PC-9 (cell line): ENCODE measurements around the gene EIF3B. TPM values are rescaled to one million over a fixed set of nuclear protein-coding genes. Genes with fewer than 3 reads are reported as not detected.
A peak's percentile ranks its signal among the peaks of the same experiment; 100 is the strongest.

Source experiments
- BruUV-seq: library from RNA; stranded (reverse); fragments of 400-500 nt; replicated peaks from 2 replicates; lab custom pipeline; 2021; lab: Mats Ljungman, UMichigan
- CTCF ChIA-PET: fragments of 300-600 bp; sonication (Branson Sonifier 250); formaldehyde crosslinking; loops from one replicate; lab custom pipeline; 2022; ENCODE audit warnings: antibody characterized with exemption; lab: Charles Lee
- POLR2A ChIA-PET: fragments of 300-600 bp; sonication (Branson Sonifier 250); formaldehyde crosslinking; loops from one replicate; lab custom pipeline; 2022; ENCODE audit warnings: antibody characterized with exemption; ENCODE audit not compliant: unreplicated experiment; lab: Charles Lee
- DNase-seq, 2 experiments: peaks; one replicate each; pipeline versions ENCODE4 v3.0.0 to v3.0.0-alpha.2; 2015 to 2022; ENCODE audit warnings: mixed read lengths in 1 of 2
- H2AFZ ChIP-seq: fragments of 200-600 bp; sonication (generic); 2 replicates; pipeline ENCODE4 v1.8.1; 2017; ENCODE audit warnings: antibody characterized with exemption
- H3F3A ChIP-seq: fragments of 200-600 bp; sonication (generic); 2 replicates; pipeline ENCODE4 v1.8.1; 2017; ENCODE audit warnings: antibody characterized with exemption, mild to moderate bottlenecking, low read depth; ENCODE audit not compliant: insufficient read depth
- H3K27ac ChIP-seq: fragments of 200-600 bp; sonication (generic); 2 replicates; pipeline ENCODE4 v1.6.1; 2016; ENCODE audit warnings: mixed run types
- H3K27me3 ChIP-seq: fragments of 200-600 bp; sonication (generic); 2 replicates; pipeline ENCODE4 v1.6.1; 2016; ENCODE audit warnings: low read depth, mixed run types; ENCODE audit not compliant: insufficient read depth
- H3K36me3 ChIP-seq: fragments of 200-600 bp; sonication (generic); 2 replicates; pipeline ENCODE4 v1.6.1; 2016; ENCODE audit warnings: low read depth, mixed run types
- H3K4me1 ChIP-seq: fragments of 200-600 bp; sonication (generic); replicated peaks from 2 replicates; pipeline ENCODE4 v1.6.1; 2016; ENCODE audit warnings: mixed run types; ENCODE audit not compliant: insufficient read depth
- H3K4me2 ChIP-seq: fragments of 200-600 bp; sonication (generic); 2 replicates; pipeline ENCODE4 v1.6.1; 2017; ENCODE audit warnings: mixed run types
- H3K4me3 ChIP-seq: fragments of 200-600 bp; sonication (generic); 2 replicates; pipeline ENCODE4 v1.6.1; 2016; ENCODE audit warnings: mixed run types
- H3K79me2 ChIP-seq: fragments of 200-600 bp; sonication (generic); 2 replicates; pipeline ENCODE4 v1.6.1; 2017; ENCODE audit warnings: low read depth, mixed run types
- H3K9me2 ChIP-seq: fragments of 200-600 bp; sonication (generic); 2 replicates; pipeline ENCODE4 v1.8.1; 2017; ENCODE audit warnings: mild to moderate bottlenecking; ENCODE audit not compliant: insufficient read depth
- H3K9me3 ChIP-seq: fragments of 200-600 bp; sonication (generic); 2 replicates; pipeline ENCODE4 v1.8.1; 2016; ENCODE audit warnings: low read depth; ENCODE audit not compliant: insufficient read depth
- H4K20me1 ChIP-seq: fragments of 200-600 bp; sonication (generic); 2 replicates; pipeline ENCODE4 v1.8.1; 2017; ENCODE audit not compliant: insufficient read depth
- EZH2 ChIP-seq: fragments of 200-600 bp; sonication (generic); IDR thresholded peaks from 2 replicates; pipeline ENCODE4 v1.8.0; 2017; ENCODE audit warnings: antibody characterized with exemption, low read depth
- intact Hi-C: fragments of 100-400 bp; cut with micrococcal nuclease; formaldehyde crosslinking; loops from one replicate; pipeline ENCODE4 v1.10.0; 2022; ENCODE audit not compliant: unreplicated experiment
- total RNA-seq: library from RNA; stranded (reverse); gene quantifications from 2 replicates; pipeline ENCODE4 v1.2.3, GENCODE V29; 2021
- TF ChIP-seq, protein P1 (sequence below): fragments of 200-600 bp; sonication (generic); conservative IDR thresholded peaks from 2 replicates; pipeline ENCODE4 v1.6.1; 2017; ENCODE audit warnings: mixed run types, antibody characterized with exemption, mild to moderate bottlenecking, moderate library complexity

The EIF3B gene
- total RNA-seq, 1 experiment from 2014 or later, result 299 TPM

DNA sequence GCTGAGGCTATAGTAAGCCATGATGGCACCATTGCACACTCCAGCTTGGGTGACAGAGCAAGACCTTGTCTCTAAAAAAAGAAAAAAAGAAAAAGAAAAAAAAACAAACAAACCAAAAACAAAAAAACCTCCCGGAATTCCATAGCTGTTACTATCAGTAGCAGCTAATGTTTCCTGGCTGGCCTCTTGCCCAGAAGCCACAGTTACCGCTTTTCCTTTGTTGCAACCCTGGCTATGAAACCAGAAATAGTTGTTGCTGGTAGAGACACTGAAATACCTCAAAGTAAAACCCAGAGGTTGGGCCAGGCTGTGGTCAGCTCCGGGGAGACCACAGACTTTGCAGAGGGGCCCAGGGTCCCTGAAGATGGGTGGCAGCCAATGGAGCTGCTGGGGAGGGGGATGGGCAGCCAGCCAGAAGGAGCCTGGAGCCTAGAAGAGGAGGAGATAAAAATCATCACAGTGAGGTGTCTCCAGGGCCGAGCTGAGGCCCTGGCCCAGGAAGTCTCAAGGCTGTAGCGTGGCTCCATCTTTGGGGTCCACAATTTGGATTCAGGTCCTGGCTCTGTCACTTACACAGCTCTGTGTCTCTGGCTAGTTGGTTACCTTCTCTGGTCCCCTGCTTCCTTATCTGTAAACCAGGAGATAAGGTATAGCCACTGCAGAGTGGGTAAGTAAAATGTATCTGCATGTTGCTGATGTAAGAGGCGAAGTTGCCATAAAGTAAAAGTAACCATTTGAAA lies 45.4 kb downstream of the EIF3B start:
- CTCF ChIA-PET, result interaction anchor here (0.6 to 0.8 kb wide), 3 partner anchors 69 to 356 kb away, joined by 4 to 13 read pairs (median 6); no protein-coding TSS in a partner anchor
- Histone ChIP-seq H3K27ac (peak overlapping the region; percentile 83), H3F3A (peaks cover 37% of the 10 kb centered on the region), H3K4me1 (peaks cover 30% of the 10 kb centered on the region), H3K9me2 (no peaks in the 10 kb centered on the region), H3K27me3 (no peaks in the 10 kb centered on the region), H4K20me1 (peaks cover 2% of the 10 kb centered on the region; the same call in 1 of the 2 replicates), H2AFZ (peak overlapping the region; percentile 23; the same call in 1 of the 2 replicates), H3K9me3 (no peaks in the 10 kb centered on the region), H3K36me3 (no peaks in the 10 kb centered on the region), H3K79me2 (peaks cover 9% of the 10 kb centered on the region), H3K4me2 (peak overlapping the region; percentile 70), H3K4me3 (peak overlapping the region; percentile 37; the same call in 1 of the 2 replicates)
- no peak for TF ChIP-seq EZH2
- TF ChIP-seq, protein P1, sequence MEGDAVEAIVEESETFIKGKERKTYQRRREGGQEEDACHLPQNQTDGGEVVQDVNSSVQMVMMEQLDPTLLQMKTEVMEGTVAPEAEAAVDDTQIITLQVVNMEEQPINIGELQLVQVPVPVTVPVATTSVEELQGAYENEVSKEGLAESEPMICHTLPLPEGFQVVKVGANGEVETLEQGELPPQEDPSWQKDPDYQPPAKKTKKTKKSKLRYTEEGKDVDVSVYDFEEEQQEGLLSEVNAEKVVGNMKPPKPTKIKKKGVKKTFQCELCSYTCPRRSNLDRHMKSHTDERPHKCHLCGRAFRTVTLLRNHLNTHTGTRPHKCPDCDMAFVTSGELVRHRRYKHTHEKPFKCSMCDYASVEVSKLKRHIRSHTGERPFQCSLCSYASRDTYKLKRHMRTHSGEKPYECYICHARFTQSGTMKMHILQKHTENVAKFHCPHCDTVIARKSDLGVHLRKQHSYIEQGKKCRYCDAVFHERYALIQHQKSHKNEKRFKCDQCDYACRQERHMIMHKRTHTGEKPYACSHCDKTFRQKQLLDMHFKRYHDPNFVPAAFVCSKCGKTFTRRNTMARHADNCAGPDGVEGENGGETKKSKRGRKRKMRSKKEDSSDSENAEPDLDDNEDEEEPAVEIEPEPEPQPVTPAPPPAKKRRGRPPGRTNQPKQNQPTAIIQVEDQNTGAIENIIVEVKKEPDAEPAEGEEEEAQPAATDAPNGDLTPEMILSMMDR, result no peak
- POLR2A ChIA-PET, result interaction anchor here (0.6 to 0.8 kb wide), 5 partner anchors 18 to 1224 kb away, joined by 3 to 12 read pairs (median 7); no protein-coding TSS in a partner anchor
- DNase-seq, result peak; percentile 93 to 95
- BruUV-seq, result no TSS peak
- intact Hi-C loops, result loop anchor here (1.0 to 2.0 kb wide), 2 partner anchors 40 to 125 kb away; no protein-coding TSS in a partner anchor

- Histone ChIP-seq H3K27me3 (no peaks in the 10 kb centered on the region), H3K9me3 (no peaks in the 10 kb centered on the region), H4K20me1 (peaks cover 2% of the 10 kb centered on the region; the same call in 1 of the 2 replicates), H3K4me2 (peak overlapping the region; percentile 79), H2AFZ (peak overlapping the region; percentile 71), H3K4me1 (peaks cover 30% of the 10 kb centered on the region), H3K4me3 (peak overlapping the region; percentile 58), H3K79me2 (peaks cover 18% of the 10 kb centered on the region), H3K36me3 (no peaks in the 10 kb centered on the region), H3K9me2 (no peaks in the 10 kb centered on the region), H3K27ac (no peak overlapping the region), H3F3A (peaks cover 37% of the 10 kb centered on the region)
- TF ChIP-seq, protein P1, result no peak
- no peak for TF ChIP-seq EZH2
- POLR2A ChIA-PET, result no interaction called here
- BruUV-seq, result no TSS peak
- CTCF ChIA-PET, result interaction anchor here (0.7 kb wide), 1 partner anchor 26 kb away, joined by 11 read pairs; no protein-coding TSS in a partner anchor
- intact Hi-C loops, result no loop called here
- no peak for DNase-seq
Measured at GRCh38 chr7:2402687-2403013, 48.0 kb downstream of the EIF3B start.

DNA sequence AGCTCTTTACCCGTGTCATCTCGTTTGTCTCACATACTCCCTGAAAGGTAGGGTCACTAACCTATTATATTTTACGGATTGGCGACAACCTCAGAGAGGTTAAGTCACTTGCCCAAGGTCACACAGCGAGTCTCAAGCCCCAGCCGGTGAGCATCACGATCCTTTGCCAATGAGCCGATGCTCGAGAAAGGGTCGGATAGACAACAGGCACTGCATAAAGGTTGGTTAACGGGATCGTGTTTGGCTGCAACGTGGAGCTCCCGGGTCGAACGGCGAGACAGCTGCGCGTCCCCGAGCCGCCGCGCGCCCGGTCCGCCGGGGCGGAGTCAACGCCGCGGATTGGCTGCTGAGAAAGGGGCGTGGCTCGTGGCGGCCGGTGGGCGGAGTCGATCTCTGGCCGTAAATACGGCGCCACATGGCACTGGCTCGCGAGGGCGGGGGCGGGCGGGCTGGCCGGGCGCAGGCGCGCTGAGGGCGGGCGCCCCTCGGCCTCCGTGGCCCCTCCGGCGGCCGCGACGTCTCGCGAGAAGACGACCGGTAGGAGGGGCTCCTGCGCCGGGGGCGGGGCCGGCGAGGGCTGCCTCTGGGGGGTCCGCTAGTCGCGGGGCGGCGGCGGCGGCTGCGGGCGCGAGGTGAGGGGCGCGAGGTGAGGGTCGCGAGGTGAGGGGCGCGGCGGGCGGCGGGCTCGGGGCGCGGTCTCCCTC lies 48.5 kb downstream of the EIF3B start, which contains the start of gene CHST12:
CHST12 (plus strand) TSS at position 598 of the 704 bp plus-strand sequence. CDS start 29,029 bp downstream, outside the sequence.
- Histone ChIP-seq H4K20me1 (peaks cover 2% of the 10 kb centered on the region; the same call in 1 of the 2 replicates), H3F3A (peaks cover 37% of the 10 kb centered on the region), H3K4me1 (peaks cover 29% of the 10 kb centered on the region), H3K36me3 (no peaks in the 10 kb centered on the region), H3K27ac (no peak within 1 kb of the TSS), H3K9me2 (no peaks in the 10 kb centered on the region), H3K27me3 (no peaks in the 10 kb centered on the region), H2AFZ (peak within 1 kb of the TSS; percentile 91), H3K9me3 (no peaks in the 10 kb centered on the region), H3K79me2 (peaks cover 18% of the 10 kb centered on the region), H3K4me3 (peak within 1 kb of the TSS; percentile 74), H3K4me2 (peak within 1 kb of the TSS; percentile 84)
- no TSS peak for BruUV-seq
- DNase-seq, result peak; percentile 79 to 98
- intact Hi-C loops, result no loop called here
- POLR2A ChIA-PET, result interaction anchor here (0.6 to 0.7 kb wide), 2 partner anchors 25 to 235 kb away, joined by 3 to 4 read pairs; no protein-coding TSS in a partner anchor
- CTCF ChIA-PET, result interaction anchor here (0.5 to 0.7 kb wide), 2 partner anchors 26 to 257 kb away, joined by 9 to 11 read pairs; no protein-coding TSS in a partner anchor
- no peak for TF ChIP-seq EZH2
- TF ChIP-seq, protein P1, result no peak
